LHCN-M2 (cell line): ENCODE data around the gene THEM5. TPM values are rescaled to one million over a fixed set of nuclear protein-coding genes. Genes with fewer than 3 reads are reported as not detected.

Experiments used
- DNase-seq: peaks from one replicate; pipeline ENCODE4 v3.0.0-alpha.2; 2012; ENCODE audit warnings: low read depth
- total RNA-seq: library from RNA; depleted of rRNA; stranded (reverse); fragments of >200 nt; gene quantifications from 2 replicates; pipeline ENCODE4 v1.2.3, GENCODE V29; 2014; rRNA removed

Gene THEM5
- total RNA-seq, 1 experiment from 2014 or later = not detected

GRCh38 chr1:151801310-151801820 is 52.1 kb downstream of the THEM5 start:
- DNase-seq = no peak

- DNase-seq = no peak
Measured at GRCh38 chr1:151800830-151801229, 52.7 kb downstream of the THEM5 start.

- no peak for DNase-seq
Measured at GRCh38 chr1:151799179-151800022, 54.1 kb downstream of the THEM5 start.

GRCh38 chr1:151798571-151798970 is 54.9 kb downstream of the THEM5 start:
- no peak for DNase-seq

Other genes with a start within 250 kb of the THEM5 start
- gene SNX27, start 241.7 kb downstream of the THEM5 start, total RNA-seq = 19.8 and 22.6 TPM in 2 replicates
- gene CELF3, start 136.9 kb downstream of the THEM5 start, total RNA-seq = not detected in 2 replicates
- not detected in 2 replicates for gene RIIAD1, start 132.2 kb downstream of the THEM5 start, total RNA-seq
- gene MRPL9, start 90.2 kb downstream of the THEM5 start, total RNA-seq = 83.4 and 117 TPM in 2 replicates
- gene TDRKH, start 63.2 kb downstream of the THEM5 start, total RNA-seq = 1.0 and 1.9 TPM in 2 replicates
- not detected in 2 replicates for gene LINGO4, start 48.3 kb downstream of the THEM5 start, total RNA-seq
- not detected in 2 replicates for gene RORC, start 21.9 kb downstream of the THEM5 start, total RNA-seq
- not detected in 2 replicates for gene C2CD4D, start 13.9 kb downstream of the THEM5 start, total RNA-seq
- gene THEM4, start 55.8 kb upstream of the THEM5 start, total RNA-seq = 20.3 and 22.8 TPM in 2 replicates
- gene S100A10, start 140.1 kb upstream of the THEM5 start, total RNA-seq = 81.9 and 115 TPM in 2 replicates
- 388 and 454 TPM in 2 replicates for gene S100A11, start 183.3 kb upstream of the THEM5 start, total RNA-seq
- gene TCHHL1, start 235.4 kb upstream of the THEM5 start, total RNA-seq = not detected in 2 replicates